ENCODE data around the gene RHBDF1. TPM values are rescaled to one million over a fixed set of nuclear protein-coding genes. Genes with fewer than 3 reads are reported as not detected.

The RHBDF1 gene
- total and polyA plus RNA-seq, 2 of the 13 experiments (the other 11 are each of a cell fraction or from before 2014, with no cell fraction given), result 5.4 to 26.9 TPM

GRCh38 chr16:104355-104754 is 31.9 kb upstream of the RHBDF1 start (continued):
- TF ChIP-seq ZC3H13 (CRISPR knock-in tag; IDR thresholded peaks at IDR 0.05) (no peak), ZNF577 (CRISPR knock-in tag; IDR thresholded peaks at IDR 0.05; ENCODE audit: borderline replicate concordance, low read depth) (no peak), IRF1 (CRISPR knock-in tag; IDR thresholded peaks at IDR 0.05; ENCODE audit: low read depth) (no peak), ZBTB10 (CRISPR knock-in tag; IDR thresholded peaks at IDR 0.05; ENCODE audit: borderline replicate concordance) (no peak), POLR2AphosphoS5 (IDR thresholded peaks at IDR 0.05; ENCODE audit: low read depth, low read length) (no peak), ZNF768 (CRISPR knock-in tag; IDR thresholded peaks at IDR 0.05) (no peak), ZNF10 (CRISPR knock-in tag; IDR thresholded peaks at IDR 0.05; ENCODE audit: borderline replicate concordance, low read depth) (no peak), NCOA1 (CRISPR knock-in tag; IDR thresholded peaks at IDR 0.05) (no peak)

GRCh38 chr16:102060-102855 is 29.8 kb upstream of the RHBDF1 start:
- H3K36me3 ChIP-seq (replicated peaks in 1 of 2; ENCODE audit: control insufficient read depth in 1 of 2, insufficient read depth in 2 of 2, low read length in 2 of 2), result peaks cover 12 to 36% of the 10 kb centered on the region in 2 experiments
- DNase-seq (ENCODE audit: low spot score) (no peak), FAIRE-seq (no peak), ATAC-seq (no peak)
- H4K20me1 ChIP-seq (ENCODE audit: insufficient read depth, low read length), result no peaks in the 10 kb centered on the region
- no peak overlapping the region for H2AFZ ChIP-seq (ENCODE audit: low read length)
- no peaks in the 10 kb centered on the region for H3K79me2 ChIP-seq (ENCODE audit: insufficient read depth, low read length)
- intact Hi-C loops (cut with micrococcal nuclease; ENCODE audit: unreplicated experiment) (no loop called here), in situ Hi-C loops (cut with HindIII; ENCODE audit: extremely low pct_ligation_motif_present, low pct_unique_long_range_greater_than_20kb) (no loop called here)
- peaks cover 13% of the 10 kb centered on the region for H3K4me1 ChIP-seq (ENCODE audit: insufficient read depth, low read length)
- H3K27ac ChIP-seq (ENCODE audit: extremely low read length, insufficient read depth, low read length), result no peak overlapping the region
- no peaks in the 10 kb centered on the region for H3K27me3 ChIP-seq (ENCODE audit: control insufficient read depth in 1 of 2, insufficient read depth in 2 of 2, low read length in 2 of 2)
- H3K9ac ChIP-seq (ENCODE audit: insufficient read depth, low read depth, low read length), result no peak overlapping the region
- 91% methylated on average over 12 of the region's 19 CpGs for WGBS (ENCODE audit: low lambda C conversion rate)
- no peak overlapping the region for H3K4me2 ChIP-seq (ENCODE audit: low read depth, low read length)
- H3K4me3 ChIP-seq (replicated peaks in 1 of 3; ENCODE audit: insufficient read depth in 1 of 3, low read depth in 2 of 3, low read length in 3 of 3), result no peak overlapping the region
- POLR2A ChIA-PET, result no interaction called here
- CTCF ChIA-PET (ENCODE audit: low intra/inter-chr PET ratio, low total read pairs), result no interaction called here
- no peaks in the 10 kb centered on the region for H3K9me3 ChIP-seq (ENCODE audit: low read length)
- BruUV-seq (replicated peaks), result no TSS peak
- no peak for TF ChIP-seq TEAD2 (CRISPR knock-in tag; IDR thresholded peaks at IDR 0.05)
- TF ChIP-seq ZFP36L1 (CRISPR knock-in tag; IDR thresholded peaks at IDR 0.05), result no peak
- no peak for TF ChIP-seq ZNF460 (CRISPR knock-in tag; IDR thresholded peaks at IDR 0.05; ENCODE audit: borderline replicate concordance)
- TF ChIP-seq FOXA3 (CRISPR knock-in tag; IDR thresholded peaks at IDR 0.05), result no peak
- no peak for TF ChIP-seq HMGA1 (CRISPR knock-in tag; conservative IDR thresholded peaks at IDR 0.05)
- TF ChIP-seq JUND (CRISPR knock-in tag; IDR thresholded peaks at IDR 0.05), result no peak
- TF ChIP-seq PATZ1 (CRISPR knock-in tag; IDR thresholded peaks at IDR 0.05), result no peak
- TF ChIP-seq SALL1 (CRISPR knock-in tag; IDR thresholded peaks at IDR 0.05), result no peak
- no peak for TF ChIP-seq ZNF34 (CRISPR knock-in tag; IDR thresholded peaks at IDR 0.05; ENCODE audit: borderline replicate concordance)
- TF ChIP-seq EP300 (IDR thresholded peaks at IDR 0.05; ENCODE audit: low read depth in 2 of 2, low read length in 2 of 2), result no peak
- no peak for TF ChIP-seq EP300 (CRISPR knock-in tag; IDR thresholded peaks at IDR 0.05; ENCODE audit: borderline replicate concordance)

Data from HepG2 (cell line).